ENCODE measurements around the gene RNU2-1.
"Not testable (repeated sequence)": the region's sequence is repeated elsewhere in the genome, so short reads cannot be mapped to it uniquely, and the experiment has no call there.

- TF ChIP-seq CTCF, POLR2A (IDR thresholded peaks at IDR 0.05): not testable (repeated sequence)
These were observed at the start of gene RNU2-1 for GRCh38 chr17:43233877-43234276.
